Stimulated activated CD4-positive, alpha-beta T cell treated with anti-CD3 and anti-CD28 coated beads, Interleukin-15, amount 100 ng/mL, for 1 hour (primary cell): ENCODE measurements around the gene STARD13.

Source experiments
- DNase-seq, 2 donors: peaks; one replicate each; pipeline ENCODE4 v3.0.0-alpha.2; 2020; ENCODE audit warnings: low read depth in 1 of 2, low spot score in 1 of 2

The STARD13 gene, protein sequence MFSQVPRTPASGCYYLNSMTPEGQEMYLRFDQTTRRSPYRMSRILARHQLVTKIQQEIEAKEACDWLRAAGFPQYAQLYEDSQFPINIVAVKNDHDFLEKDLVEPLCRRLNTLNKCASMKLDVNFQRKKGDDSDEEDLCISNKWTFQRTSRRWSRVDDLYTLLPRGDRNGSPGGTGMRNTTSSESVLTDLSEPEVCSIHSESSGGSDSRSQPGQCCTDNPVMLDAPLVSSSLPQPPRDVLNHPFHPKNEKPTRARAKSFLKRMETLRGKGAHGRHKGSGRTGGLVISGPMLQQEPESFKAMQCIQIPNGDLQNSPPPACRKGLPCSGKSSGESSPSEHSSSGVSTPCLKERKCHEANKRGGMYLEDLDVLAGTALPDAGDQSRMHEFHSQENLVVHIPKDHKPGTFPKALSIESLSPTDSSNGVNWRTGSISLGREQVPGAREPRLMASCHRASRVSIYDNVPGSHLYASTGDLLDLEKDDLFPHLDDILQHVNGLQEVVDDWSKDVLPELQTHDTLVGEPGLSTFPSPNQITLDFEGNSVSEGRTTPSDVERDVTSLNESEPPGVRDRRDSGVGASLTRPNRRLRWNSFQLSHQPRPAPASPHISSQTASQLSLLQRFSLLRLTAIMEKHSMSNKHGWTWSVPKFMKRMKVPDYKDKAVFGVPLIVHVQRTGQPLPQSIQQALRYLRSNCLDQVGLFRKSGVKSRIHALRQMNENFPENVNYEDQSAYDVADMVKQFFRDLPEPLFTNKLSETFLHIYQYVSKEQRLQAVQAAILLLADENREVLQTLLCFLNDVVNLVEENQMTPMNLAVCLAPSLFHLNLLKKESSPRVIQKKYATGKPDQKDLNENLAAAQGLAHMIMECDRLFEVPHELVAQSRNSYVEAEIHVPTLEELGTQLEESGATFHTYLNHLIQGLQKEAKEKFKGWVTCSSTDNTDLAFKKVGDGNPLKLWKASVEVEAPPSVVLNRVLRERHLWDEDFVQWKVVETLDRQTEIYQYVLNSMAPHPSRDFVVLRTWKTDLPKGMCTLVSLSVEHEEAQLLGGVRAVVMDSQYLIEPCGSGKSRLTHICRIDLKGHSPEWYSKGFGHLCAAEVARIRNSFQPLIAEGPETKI

DNA sequence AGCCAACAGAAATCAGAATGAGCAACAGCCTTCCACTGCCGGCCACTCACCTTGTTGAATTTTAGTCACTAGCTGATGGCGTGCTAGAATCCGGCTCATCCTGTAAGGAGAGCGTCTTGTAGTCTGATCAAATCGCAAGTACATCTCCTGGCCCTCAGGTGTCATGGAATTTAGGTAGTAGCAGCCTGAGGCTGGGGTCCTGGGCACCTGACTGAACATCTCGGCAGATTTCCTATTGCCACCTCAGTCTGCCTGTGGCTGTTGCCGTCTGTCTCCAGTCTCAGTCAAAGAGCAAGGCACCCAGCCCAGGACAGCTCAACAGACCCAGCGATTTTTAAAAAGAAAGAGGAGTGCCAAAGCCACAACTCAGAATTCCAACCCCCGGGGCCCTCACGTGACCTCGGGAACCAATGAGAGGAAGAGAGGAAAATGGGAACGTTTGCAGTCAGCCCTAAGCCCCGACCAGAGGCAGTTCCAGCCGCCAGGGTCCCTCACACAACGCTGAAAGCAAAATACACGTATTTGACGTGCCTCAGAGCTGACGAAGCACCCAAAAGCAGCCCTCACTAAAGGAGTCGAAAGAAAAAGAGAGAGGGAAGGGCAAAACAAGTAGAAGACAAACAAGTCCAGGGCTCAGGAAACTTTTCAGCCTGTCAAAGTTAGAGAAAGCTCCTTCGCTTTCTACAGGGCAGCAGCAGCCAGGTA, at the start of gene STARD13:
Gene STARD13 (minus strand): TSS at position 336 of the 705 bp plus-strand sequence. CDS start 117 bp downstream, at position 219.
- DNase-seq = no peak

DNA sequence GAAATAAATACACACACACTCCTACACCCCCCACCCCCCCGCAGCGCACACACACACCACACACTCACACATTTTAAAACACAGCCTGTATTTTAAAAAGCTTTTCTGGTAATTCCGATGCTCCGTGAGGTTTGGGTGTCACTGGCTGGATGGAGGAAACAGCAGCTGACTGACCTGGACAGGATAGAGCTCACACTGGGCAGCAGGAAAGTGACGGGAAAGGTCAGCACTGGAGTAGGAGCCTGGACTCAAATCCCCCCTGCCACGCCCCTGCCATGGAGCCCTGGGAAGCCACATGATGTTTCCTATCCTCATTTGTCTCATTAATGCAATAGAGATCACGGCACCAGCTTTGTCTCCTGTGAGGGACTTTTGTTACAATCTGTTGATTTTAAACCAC, 49.3 kb upstream of the STARD13 start:
- DNase-seq = no peak

DNA sequence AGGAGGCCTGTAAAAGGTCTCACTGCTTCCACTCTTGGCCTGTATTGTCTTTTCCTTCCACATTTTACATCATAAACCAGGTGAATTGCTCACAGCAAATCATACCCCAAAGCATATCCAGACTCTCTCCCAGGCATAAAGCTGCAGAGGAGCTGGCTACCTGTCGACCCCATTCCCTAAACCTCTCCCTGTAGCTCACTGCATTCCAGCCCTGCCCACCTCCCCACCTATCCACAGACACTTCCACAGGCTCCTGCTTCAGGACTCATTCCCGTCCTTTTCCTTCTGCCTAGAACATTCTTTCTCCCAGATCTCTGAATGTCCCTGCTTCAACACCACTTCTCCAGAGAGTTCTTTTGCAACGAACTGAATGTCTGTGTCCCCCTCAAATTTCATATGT, 46.4 kb upstream of the STARD13 start:
- DNase-seq = no peak

DNA sequence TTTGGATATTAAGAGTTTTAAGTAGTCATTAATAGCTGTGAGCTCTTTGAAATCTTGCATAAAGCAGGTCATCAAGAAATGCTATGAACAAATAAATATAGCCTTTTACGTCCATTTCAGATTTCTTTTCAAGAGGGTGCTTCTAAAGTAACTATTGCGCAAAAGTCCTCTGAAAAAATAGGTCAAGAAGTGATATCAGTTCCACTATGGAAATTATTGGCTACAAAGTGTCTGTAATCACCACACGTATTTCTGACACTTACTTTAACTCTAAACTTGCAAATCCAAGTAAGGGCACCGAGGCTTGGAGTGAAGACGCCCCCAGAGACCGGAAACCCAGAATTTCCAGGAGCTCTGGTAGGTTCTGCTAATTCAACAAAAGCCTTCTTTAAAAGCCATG, 44.9 kb upstream of the STARD13 start:
- DNase-seq = no peak

DNA sequence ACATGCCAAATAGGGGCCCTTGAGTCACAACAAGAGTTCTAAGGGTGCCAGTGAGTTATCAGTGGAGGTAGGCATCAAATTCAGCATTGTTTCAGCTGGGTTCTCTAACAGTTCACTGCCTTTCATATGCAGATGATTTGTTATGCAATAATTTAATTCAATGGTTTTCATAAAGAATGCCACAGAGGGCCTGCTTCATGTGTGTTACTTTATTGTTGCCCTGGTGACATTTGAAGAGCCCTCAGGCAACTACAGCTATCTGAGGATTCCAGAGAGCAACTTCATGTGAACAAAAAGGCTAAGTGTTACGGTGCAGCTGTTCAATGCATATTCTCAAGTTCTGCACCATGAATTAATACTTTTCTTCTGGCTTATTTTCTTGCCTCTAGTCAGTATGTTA, 43.1 kb upstream of the STARD13 start:
- no peak for DNase-seq

DNA sequence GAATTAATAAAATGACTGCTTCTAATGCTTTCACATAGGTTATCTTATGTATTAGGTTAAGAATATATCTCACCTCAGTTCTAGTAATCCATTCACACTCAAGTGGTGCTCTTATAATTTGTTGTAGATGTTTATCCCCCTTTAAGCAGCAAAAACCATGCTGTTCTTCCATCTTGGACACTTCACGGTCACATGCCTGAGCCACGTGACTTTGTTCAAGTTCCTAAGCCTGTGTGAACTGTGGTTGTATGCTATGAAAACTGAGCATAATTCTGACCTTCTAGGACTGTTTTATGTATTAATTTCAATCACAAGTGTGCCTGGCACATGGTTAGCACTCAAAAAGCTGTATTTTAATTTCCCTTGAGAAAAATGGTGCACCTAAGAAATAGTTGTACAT, 41.2 kb upstream of the STARD13 start:
- DNase-seq = no peak

DNA sequence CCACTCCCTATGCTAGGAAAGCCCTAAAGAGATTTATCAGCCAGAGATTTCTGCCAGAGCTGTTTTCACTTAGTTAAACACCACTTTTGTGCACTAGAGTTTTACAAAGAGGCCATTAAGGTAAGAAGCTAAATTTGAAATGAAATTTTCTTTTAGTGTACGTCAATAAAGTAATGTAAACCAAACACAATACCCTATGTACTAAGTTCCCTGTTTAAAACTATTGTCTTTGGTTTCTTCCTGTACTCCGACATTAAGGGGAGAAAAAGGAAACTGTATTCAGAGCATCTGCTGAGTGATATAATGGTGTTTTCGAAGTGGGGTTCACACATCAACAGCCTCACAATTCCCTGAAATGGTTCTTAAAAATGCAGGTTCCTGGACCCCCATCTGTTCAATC, 40.7 kb upstream of the STARD13 start:
- DNase-seq = no peak

DNA sequence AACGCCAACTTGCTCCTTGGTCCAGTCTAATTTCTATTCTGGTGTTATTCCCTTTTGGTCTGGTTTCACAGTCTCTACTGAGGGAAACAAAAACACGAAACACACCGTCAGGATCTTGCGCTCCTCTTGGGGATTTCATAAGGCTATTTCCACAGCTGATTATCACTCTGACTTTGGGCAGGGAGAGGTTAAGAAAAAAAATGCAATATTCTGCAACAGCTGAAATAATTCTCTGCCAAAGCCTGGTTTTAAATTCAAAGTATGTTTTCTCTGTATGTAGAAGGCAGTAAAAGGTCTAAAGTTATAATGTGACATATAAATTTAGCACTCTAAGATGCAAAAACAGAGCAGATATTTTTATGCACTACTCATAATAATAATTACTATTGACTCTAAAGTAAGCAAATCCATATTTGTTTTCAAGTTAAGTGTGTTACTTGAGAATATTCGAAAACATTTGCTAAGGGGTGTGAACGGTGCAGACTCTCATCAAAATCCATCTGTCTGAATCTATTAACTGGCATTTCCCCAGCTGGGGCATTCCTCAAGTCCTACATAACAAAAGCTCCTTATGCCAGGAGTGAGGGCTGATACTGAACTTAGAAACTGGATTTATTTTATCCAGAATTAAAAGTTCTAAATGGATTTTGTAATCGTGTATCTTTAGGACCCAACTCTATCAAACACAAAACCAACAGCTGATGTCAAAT, 38.4 kb upstream of the STARD13 start:
- DNase-seq = no peak

DNA sequence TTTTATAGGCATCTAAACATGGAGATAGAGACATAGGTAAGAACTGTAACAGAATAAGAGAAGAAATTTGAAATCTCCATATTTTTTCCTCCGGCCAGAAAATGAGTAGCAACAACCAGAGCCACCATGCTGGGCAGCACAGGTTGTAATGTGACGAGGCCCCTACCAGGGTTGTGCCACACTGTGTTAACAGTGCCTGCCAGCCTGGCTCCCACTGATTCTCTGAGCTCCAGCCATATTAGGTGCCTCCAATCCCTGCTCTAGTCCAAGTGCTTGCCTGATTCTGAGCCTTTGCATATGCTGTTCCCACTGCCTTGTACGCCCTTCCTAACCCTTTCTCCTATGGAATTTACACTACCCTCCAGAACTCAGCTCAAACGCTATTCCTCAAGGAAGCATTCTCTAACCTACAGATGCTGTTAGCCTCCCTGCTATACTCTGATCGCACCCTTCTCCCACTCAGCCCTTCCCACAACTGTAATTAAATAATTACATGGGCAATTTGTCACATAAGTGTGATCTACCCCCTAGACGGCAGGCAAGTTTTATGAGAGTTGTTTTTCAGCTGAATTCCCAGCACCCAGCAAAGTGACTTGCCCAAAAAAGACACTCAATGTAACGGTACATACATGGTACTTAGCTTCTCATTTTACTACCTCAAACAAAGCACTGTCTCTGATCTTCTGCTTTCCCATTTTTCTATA, 37.6 kb upstream of the STARD13 start:
- DNase-seq = no peak

DNA sequence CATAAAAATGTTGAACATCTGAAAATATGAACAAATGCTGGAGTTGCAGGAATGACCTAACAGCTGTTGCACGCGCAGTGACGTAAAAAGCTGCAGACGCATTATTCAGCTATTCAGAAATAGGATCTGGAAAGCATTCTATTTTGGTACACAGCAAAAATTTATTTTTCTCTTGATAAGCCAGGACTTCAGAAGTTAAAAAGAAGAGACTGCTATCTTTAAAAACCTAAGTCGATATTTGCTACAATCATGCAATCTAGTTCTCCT, 36.9 kb upstream of the STARD13 start:
- DNase-seq = no peak

DNA sequence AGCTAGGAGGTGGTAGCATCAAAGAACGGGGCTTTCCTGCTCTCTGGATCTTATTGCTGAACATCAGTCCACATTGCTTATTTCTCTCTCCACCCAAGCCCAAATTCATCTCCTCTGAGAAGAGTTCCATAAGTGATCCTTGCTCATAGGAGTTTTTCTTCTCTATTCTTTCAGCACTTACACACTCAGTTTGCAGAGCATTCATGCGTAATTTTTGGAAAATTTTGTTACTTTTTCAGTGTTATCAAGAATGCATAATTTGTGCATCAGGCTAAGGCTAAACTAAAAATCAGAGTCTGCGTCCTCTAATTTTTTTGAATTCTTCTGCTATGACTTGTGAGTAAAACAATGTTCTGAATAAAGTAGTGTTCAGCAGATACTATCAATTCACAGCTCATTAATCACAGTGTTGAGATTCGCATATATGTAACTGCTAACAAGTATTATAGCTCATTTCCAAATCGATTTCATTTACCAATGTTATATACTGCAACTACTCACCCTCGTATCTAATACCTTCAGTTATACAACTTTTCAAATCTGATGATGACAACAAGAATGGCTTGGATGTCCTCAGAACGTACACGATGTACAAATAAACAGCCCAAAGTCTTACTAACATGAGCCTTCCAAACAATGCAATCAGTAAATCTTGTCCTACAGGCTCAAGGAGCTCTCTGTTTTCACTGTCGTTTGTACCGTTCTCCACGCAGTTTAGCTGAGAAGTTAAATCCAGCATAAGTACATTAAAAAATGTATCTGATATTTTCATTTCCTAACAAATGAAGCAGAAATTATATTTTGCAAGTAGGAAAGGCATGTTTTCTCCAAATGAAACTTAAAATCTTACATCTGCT, 36.4 kb upstream of the STARD13 start:
- no peak for DNase-seq

DNA sequence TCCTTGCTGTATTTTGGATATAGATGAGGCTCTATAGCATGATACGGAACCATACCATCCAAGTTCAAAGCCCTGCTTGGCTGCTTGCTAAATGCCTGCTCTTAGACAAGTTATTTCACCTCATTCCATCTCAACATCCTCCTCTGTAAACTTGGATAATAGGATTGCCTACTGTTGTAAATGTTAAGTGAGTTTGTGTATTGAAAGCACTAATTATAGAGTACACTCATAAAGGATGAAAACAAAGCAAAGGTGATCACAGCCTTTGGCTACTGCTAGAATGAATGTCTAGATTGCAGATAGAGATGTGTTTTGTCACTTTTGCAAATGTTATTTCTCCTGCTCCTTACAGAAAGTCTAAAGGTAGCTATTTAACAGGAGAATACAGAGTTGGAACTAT, 34.3 kb upstream of the STARD13 start:
- no peak for DNase-seq

DNA sequence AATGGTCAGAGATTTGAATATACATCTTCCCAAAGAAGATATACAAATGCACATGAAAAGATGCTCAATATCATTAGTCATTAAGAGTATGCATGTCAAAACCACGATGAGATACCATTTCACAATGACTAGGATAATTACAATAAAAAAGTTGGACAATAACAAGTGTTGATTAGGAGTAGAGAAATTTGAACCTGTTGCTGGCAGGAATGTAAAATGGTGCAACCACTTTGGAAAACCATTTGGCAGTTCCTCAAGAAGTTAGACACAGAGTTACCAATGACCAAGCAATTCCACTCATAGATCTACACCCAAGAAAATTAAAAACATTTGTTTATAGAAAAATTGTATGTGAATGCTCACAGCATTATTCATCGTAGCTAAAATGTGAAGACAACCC, 33.2 kb upstream of the STARD13 start:
- no peak for DNase-seq

DNA sequence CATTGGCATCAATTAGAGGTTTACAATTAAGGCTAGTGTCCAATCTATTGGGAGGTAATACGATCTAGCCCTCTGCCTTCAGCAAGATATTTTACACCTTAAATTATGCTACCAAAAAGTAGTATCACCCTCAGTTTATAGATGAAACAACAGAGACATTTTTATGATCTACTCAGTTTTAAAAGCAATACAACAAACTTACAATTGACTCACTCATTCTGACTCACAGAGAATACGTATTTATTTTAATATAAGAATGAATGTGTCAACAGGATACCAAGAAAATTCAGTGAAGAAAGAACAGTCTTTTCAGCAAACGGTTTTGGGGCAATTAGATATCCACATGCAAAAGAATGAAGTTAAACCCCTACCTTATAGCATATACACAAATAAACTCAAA, 32.5 kb upstream of the STARD13 start:
- no peak for DNase-seq

DNA sequence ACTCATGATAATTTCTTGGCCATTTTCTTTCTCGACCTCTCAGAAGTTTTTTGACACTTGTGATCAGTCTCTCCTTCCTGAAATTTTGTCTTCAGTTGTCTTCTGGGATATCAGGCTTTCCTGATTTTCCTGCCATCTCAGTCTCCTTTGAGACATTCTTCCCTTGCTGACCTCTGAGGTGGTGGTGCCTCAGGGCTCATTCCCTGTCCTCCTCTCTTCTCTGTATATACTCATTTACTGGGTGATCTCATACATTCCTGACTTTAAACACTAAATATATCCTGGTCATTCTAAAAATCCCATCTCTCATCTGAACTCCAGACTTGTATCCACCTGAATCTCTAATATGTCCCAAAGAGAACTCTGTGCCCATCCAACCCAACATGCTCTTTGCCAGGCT, 31.3 kb upstream of the STARD13 start:
- no peak for DNase-seq

DNA sequence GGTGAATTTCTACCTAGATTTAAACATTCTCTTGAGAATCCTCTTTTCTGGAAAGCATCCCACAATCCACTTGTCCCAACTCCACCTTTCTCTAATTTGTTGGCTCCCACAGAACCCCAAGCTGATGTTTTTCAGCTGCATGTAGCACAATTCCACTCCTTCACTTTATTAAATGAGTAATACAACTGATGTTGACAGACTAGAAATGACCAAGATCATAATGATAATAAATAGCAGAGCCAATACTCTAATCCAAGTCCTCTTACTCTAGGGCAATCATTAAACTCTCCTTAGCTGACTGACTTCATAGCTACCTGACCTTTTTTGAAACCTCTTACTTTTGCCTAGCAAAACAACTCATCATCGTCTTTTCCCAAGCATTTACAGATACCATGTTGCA, 27.9 kb upstream of the STARD13 start:
- DNase-seq = no peak

DNA sequence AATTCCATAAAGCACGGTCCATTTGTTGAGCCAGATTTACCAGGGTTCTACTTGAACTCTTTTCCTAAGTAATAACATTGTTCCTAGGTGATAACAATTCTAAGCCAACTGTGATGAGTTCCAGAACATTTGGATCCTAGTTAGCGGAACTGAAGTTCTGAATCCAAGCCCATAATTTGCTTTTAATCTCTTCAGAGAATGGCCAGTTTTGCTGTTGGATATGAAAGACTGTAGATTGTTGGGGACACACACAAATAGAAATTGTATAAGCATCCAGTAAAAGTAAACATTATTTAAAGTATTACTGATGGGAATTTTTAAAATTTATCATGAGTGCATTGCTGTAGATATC, 27.3 kb upstream of the STARD13 start:
- DNase-seq = no peak

DNA sequence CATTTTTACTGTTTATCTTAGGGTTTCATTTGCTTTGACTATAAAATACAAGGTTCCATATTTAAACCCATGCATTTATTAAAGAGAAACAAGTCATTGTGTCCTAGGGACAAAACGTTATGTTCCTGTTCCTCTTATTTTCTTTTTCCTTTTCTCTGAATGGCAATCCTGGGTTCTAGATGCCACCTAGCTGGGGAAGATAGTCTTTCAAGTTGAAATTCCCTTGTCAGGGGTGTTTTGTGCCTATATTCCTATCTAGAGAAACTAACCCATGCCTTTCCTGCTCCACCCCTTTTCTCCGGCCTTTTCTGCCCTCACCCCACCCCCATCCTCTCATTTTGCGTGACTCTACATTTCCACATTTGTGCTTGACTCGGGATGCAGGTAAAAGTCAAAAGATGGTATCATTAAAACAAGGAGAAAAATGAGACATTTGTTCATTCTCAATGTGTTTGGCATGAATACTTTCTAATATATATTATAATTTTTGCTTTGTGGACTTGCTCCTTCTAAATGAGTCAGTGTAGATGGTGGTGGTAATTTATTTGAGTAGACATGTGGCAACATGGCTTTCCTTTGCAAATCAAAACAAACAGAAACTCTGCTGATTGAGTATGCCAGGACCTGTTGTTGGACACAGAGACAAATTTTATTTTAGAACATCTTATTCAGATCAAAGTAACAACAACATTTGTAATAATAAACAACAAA, 26.8 kb upstream of the STARD13 start:
- no peak for DNase-seq

DNA sequence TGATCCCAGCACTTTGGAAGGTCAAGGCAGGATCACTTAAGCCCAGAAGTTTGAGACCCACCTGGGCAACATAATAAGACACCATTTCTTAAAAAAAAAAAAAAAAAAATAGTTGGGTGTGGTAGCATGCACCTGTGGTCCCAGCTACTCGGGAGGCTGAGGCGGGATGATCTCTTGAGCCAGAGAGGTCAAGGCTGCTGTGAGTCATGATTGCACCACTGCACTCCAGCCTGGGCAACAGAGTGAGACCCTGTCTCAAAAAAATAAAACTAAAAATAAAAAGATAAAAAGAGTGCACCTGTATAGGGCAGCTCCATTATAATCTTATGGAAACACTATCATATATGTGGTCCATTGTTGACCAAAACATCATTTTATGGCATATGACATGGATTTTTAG, 25.5 kb upstream of the STARD13 start:
- no peak for DNase-seq
